NB4 (cell line): ENCODE data around the gene FOXI2.
A peak's percentile ranks its signal among the peaks of the same experiment; 100 is the strongest.

Source experiments
- DNase-seq: peaks from one replicate; pipeline ENCODE4 v3.0.0; 2010; ENCODE audit warnings: low read depth
- H3K4me3 ChIP-seq: one replicate; pipeline ENCODE4 v1.5.1; 2011; ENCODE audit warnings: mild to moderate bottlenecking, low read depth, low read length, moderate library complexity
- MYC ChIP-seq: IDR thresholded peaks from 2 replicates; pipeline ENCODE4 v1.6.1; 2011; ENCODE audit warnings: low read depth, low read length
- POLR2A ChIP-seq: IDR thresholded peaks from 2 replicates; pipeline ENCODE4 v1.6.1; 2011; ENCODE audit warnings: mild to moderate bottlenecking; ENCODE audit not compliant: insufficient read length; ENCODE audit errors: extremely low read depth
- TF ChIP-seq, protein P1 (sequence below): IDR thresholded peaks from one replicate; pipeline ENCODE4 v1.5.1; 2012; ENCODE audit warnings: low read depth, low read length
- TF ChIP-seq, protein P2 (sequence below): IDR thresholded peaks from 2 replicates; pipeline ENCODE4 v1.6.1; 2011; ENCODE audit warnings: low read depth, low read length

The FOXI2 gene

DNA sequence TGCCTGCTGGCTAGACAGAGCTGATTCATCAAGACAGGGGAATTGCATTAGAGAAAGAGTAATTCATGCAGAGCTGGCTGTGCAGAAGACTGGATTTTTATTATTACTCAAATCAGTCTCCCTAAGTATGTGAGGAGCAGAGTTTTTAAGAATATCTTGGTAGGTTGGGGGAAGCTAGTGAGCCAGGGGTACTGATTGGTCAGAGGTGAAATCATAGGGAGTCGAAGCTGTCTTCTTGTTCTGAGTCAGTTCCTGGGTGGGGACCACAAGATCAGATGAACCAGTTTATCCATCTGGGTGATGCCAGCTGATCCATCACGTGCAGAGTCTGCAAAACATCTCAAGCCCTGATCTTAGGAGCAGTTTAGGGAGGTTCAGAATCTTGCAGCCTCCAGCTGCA, 39.8 kb downstream of the FOXI2 start:
- no peak overlapping the region for H3K4me3 ChIP-seq
- DNase-seq, result no peak
- TF ChIP-seq, protein P1, sequence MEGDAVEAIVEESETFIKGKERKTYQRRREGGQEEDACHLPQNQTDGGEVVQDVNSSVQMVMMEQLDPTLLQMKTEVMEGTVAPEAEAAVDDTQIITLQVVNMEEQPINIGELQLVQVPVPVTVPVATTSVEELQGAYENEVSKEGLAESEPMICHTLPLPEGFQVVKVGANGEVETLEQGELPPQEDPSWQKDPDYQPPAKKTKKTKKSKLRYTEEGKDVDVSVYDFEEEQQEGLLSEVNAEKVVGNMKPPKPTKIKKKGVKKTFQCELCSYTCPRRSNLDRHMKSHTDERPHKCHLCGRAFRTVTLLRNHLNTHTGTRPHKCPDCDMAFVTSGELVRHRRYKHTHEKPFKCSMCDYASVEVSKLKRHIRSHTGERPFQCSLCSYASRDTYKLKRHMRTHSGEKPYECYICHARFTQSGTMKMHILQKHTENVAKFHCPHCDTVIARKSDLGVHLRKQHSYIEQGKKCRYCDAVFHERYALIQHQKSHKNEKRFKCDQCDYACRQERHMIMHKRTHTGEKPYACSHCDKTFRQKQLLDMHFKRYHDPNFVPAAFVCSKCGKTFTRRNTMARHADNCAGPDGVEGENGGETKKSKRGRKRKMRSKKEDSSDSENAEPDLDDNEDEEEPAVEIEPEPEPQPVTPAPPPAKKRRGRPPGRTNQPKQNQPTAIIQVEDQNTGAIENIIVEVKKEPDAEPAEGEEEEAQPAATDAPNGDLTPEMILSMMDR, result no peak
- TF ChIP-seq MYC (no peak), POLR2A (no peak)
- TF ChIP-seq, protein P2, sequence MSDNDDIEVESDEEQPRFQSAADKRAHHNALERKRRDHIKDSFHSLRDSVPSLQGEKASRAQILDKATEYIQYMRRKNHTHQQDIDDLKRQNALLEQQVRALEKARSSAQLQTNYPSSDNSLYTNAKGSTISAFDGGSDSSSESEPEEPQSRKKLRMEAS, result no peak

GRCh38 chr10:127781412-127781811, 44.4 kb downstream of the FOXI2 start:
- no peak for DNase-seq
- no peak for TF ChIP-seq MYC
- TF ChIP-seq, protein P2, result no peak
- TF ChIP-seq POLR2A, result no peak
- TF ChIP-seq, protein P1, result no peak
- no peak overlapping the region for H3K4me3 ChIP-seq

- DNase-seq, result no peak
- no peak overlapping the region for H3K4me3 ChIP-seq
- TF ChIP-seq, protein P1, result no peak
- TF ChIP-seq, protein P2, result no peak
- TF ChIP-seq POLR2A (no peak), MYC (no peak)
Measured at GRCh38 chr10:127787873-127788272, 50.9 kb downstream of the FOXI2 start.

- no peak overlapping the region for H3K4me3 ChIP-seq
- DNase-seq, result peak; percentile 8
- TF ChIP-seq POLR2A (no peak), MYC (no peak)
- TF ChIP-seq, protein P2, result no peak
- TF ChIP-seq, protein P1, result no peak
Measured at GRCh38 chr10:127790066-127790624, 53.2 kb downstream of the FOXI2 start.
